ENCODE results near the gene LGI4.

DNA sequence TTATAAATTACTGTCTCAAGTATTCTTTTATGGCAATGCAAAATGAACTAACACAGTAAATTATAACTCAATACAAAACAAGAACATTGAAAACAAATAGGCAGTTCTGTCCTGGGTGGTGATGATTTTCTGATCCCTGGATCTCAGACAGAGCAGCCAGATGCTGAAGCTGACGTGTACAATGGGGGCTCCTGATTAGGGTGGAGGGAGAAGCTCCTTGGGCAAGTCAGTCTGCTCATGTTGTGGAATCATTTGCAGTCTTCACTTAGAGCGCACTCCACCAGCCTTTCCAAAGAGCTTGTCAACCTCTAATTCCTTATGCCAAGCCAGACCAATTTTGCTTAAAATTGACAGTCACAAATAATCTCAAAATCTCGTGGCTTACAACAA, 41.3 kb upstream of the LGI4 start:
- TF ChIP-seq, protein P1, sequence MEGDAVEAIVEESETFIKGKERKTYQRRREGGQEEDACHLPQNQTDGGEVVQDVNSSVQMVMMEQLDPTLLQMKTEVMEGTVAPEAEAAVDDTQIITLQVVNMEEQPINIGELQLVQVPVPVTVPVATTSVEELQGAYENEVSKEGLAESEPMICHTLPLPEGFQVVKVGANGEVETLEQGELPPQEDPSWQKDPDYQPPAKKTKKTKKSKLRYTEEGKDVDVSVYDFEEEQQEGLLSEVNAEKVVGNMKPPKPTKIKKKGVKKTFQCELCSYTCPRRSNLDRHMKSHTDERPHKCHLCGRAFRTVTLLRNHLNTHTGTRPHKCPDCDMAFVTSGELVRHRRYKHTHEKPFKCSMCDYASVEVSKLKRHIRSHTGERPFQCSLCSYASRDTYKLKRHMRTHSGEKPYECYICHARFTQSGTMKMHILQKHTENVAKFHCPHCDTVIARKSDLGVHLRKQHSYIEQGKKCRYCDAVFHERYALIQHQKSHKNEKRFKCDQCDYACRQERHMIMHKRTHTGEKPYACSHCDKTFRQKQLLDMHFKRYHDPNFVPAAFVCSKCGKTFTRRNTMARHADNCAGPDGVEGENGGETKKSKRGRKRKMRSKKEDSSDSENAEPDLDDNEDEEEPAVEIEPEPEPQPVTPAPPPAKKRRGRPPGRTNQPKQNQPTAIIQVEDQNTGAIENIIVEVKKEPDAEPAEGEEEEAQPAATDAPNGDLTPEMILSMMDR (IDR thresholded peaks at IDR 0.05), result no peak
- TF ChIP-seq POLR2A (IDR thresholded peaks at IDR 0.05), result no peak
